ENCODE measurements around the gene PCYOX1L.

DNA sequence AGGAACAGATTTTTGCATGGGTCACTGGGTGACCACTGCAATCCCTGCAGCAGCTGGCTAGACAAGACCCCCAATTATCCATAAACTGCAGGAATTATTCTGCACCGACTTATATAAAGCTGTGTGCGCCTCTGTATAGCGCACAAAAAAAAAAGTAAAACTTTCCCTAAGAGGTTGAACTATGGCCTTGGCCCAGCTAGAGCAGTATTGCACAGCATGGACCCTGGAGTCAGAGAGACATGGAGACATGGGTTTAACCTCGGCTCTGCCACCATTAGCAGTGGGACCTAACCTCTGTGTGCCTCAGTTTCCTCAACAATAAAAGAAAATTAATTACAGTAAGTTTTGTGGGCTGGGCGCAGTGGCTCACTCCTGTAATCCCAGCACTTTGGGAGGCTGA, 29.7 kb upstream of the PCYOX1L start:
- TF ChIP-seq, protein P1, sequence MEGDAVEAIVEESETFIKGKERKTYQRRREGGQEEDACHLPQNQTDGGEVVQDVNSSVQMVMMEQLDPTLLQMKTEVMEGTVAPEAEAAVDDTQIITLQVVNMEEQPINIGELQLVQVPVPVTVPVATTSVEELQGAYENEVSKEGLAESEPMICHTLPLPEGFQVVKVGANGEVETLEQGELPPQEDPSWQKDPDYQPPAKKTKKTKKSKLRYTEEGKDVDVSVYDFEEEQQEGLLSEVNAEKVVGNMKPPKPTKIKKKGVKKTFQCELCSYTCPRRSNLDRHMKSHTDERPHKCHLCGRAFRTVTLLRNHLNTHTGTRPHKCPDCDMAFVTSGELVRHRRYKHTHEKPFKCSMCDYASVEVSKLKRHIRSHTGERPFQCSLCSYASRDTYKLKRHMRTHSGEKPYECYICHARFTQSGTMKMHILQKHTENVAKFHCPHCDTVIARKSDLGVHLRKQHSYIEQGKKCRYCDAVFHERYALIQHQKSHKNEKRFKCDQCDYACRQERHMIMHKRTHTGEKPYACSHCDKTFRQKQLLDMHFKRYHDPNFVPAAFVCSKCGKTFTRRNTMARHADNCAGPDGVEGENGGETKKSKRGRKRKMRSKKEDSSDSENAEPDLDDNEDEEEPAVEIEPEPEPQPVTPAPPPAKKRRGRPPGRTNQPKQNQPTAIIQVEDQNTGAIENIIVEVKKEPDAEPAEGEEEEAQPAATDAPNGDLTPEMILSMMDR (IDR thresholded peaks at IDR 0.05) = no peak
- no peak for TF ChIP-seq POLR2A (IDR thresholded peaks at IDR 0.05)

Data from esophagus squamous epithelium (tissue), 4 donors.